B cell (primary cell): ENCODE measurements around the gene ST8SIA2. TPM values are rescaled to one million over a fixed set of nuclear protein-coding genes. Genes with fewer than 3 reads are reported as not detected.

Experiments
- ATAC-seq: fragments of 200-7000 bp; cut with Tn5 transposase; one replicate; pipeline ENCODE4 v1.10.0; 2021; ENCODE audit warnings: low read depth, mild to moderate bottlenecking, moderate number of reproducible peaks, moderate library complexity
- CTCF ChIA-PET: fragments of 350-600 bp; sonication (Branson Sonifier 250); formaldehyde crosslinking; loops from one replicate; lab custom pipeline; 2021; ENCODE audit warnings: antibody characterized with exemption, inconsistent platforms; lab: Charles Lee
- POLR2A ChIA-PET: fragments of 350-600 bp; sonication (Branson Sonifier 250); formaldehyde crosslinking; loops from one replicate; lab custom pipeline; 2021; ENCODE audit warnings: antibody characterized with exemption; lab: Charles Lee
- DNase-seq: peaks from one replicate; pipeline ENCODE4 v3.0.0; 2013
- H2AFZ ChIP-seq: 2 replicates; pipeline ENCODE4 v1.6.1; 2012; ENCODE audit warnings: mild to moderate bottlenecking, low read depth, low read length; ENCODE audit not compliant: insufficient read depth, poor library complexity, severe bottlenecking
- H3K27ac ChIP-seq, 2 donors: 1 replicate in 1 of 2; 2 replicates in 1 of 2; pipeline ENCODE4 v1.5.1; 2012 to 2013; ENCODE audit warnings: low read length in 2 of 2, mild to moderate bottlenecking in 2 of 2, moderate library complexity in 1 of 2
- H3K27me3 ChIP-seq, 4 experiments: fragments of 200-600 bp in 1 of 4; sonication (generic) in 1 of 4; replicated peaks in 1 of 4; 1 replicate in 2 of 4; 2 replicates in 2 of 4; pipeline versions ENCODE4 v1.6.1 to v1.7.0; 2013 to 2016; ENCODE audit warnings: low read length in 3 of 4, mild to moderate bottlenecking in 2 of 4, mixed read lengths in 1 of 4, moderate library complexity in 1 of 4; ENCODE audit not compliant: insufficient read depth in 4 of 4, control insufficient read depth in 3 of 4; ENCODE audit errors: control extremely low read depth in 1 of 4
- H3K36me3 ChIP-seq, 2 experiments: replicated peaks in 1 of 2; 1 replicate in 1 of 2; 2 replicates in 1 of 2; pipeline versions ENCODE4 v1.6.1 to v1.7.1; 2013; ENCODE audit warnings: low read length in 1 of 2; ENCODE audit not compliant: insufficient read depth in 2 of 2, control insufficient read depth in 1 of 2; ENCODE audit errors: control extremely low read depth in 1 of 2, extremely low read depth in 1 of 2
- H3K4me1 ChIP-seq, 2 donors: fragments of 200-600 bp in 1 of 2; sonication (generic) in 1 of 2; 1 replicate in 1 of 2; 2 replicates in 1 of 2; pipeline versions ENCODE4 v1.5.1 to v1.6.1; 2013 to 2017; ENCODE audit warnings: low read length in 2 of 2; ENCODE audit not compliant: control insufficient read depth in 2 of 2, insufficient read depth in 2 of 2
- H3K4me2 ChIP-seq: replicated peaks from 2 replicates; pipeline ENCODE3; 2012; ENCODE audit warnings: mild to moderate bottlenecking, low read depth, low read length; ENCODE audit not compliant: poor library complexity, severe bottlenecking
- H3K4me3 ChIP-seq, 5 experiments: fragments of 200-600 bp in 1 of 5; sonication (generic) in 1 of 5; 1 replicate in 3 of 5; 2 replicates in 2 of 5; pipeline versions ENCODE4 v1.5.1 to v1.7.0; 2011 to 2016; ENCODE audit warnings: low read length in 4 of 5, mild to moderate bottlenecking in 4 of 5, low read depth in 2 of 5, control low read depth in 1 of 5, moderate library complexity in 1 of 5; ENCODE audit not compliant: insufficient read depth in 1 of 5; ENCODE audit errors: control extremely low read depth in 1 of 5, extremely low read depth in 1 of 5
- H3K79me2 ChIP-seq: fragments of 200-600 bp; sonication (generic); one replicate; pipeline ENCODE4 v1.6.0; 2016; ENCODE audit warnings: low read length; ENCODE audit not compliant: control insufficient read depth, insufficient read depth
- H3K9ac ChIP-seq: fragments of 200-600 bp; sonication (generic); 2 replicates; pipeline ENCODE4 v1.6.1; 2017; ENCODE audit warnings: mild to moderate bottlenecking, low read length, moderate library complexity
- H3K9me3 ChIP-seq, 3 donors: one replicate each; pipeline versions ENCODE4 v1.6.1 to v1.7.1; 2013; ENCODE audit warnings: low read length in 2 of 3; ENCODE audit not compliant: control insufficient read depth in 2 of 3, insufficient read depth in 1 of 3; ENCODE audit errors: control extremely low read depth in 1 of 3
- H4K20me1 ChIP-seq: 2 replicates; pipeline ENCODE4 v1.6.0; 2012; ENCODE audit warnings: mild to moderate bottlenecking, low read length; ENCODE audit not compliant: insufficient read depth, control insufficient read depth, poor library complexity, severe bottlenecking
- H3K27ac Mint-ChIP-seq: one replicate; pipeline ENCODE4 v1.8.0; 2021; ENCODE audit warnings: mixed read lengths
- H3K27me3 Mint-ChIP-seq: one replicate; pipeline ENCODE4 v1.8.0; 2021; ENCODE audit warnings: mixed read lengths
- H3K4me1 Mint-ChIP-seq: one replicate; pipeline ENCODE4 v1.8.0; 2021; ENCODE audit warnings: mixed read lengths
- H3K4me3 Mint-ChIP-seq: one replicate; pipeline ENCODE4 v1.8.0; 2021; ENCODE audit warnings: mixed read lengths
- H3K9me3 Mint-ChIP-seq: one replicate; pipeline ENCODE4 v1.8.0; 2022; ENCODE audit warnings: mixed read lengths; ENCODE audit not compliant: insufficient read depth
- CTCF ChIP-seq: fragments of 200-600 bp; IDR thresholded peaks from one replicate; pipeline ENCODE4 v1.8.0; 2022; ENCODE audit warnings: antibody characterized with exemption, mild to moderate bottlenecking
- EZH2 ChIP-seq: IDR thresholded peaks from 2 replicates; pipeline ENCODE4 v1.6.1; 2012; ENCODE audit warnings: borderline replicate concordance, low read depth, mild to moderate bottlenecking, moderate library complexity, low read length; ENCODE audit not compliant: insufficient read depth, poor library complexity, severe bottlenecking
- WGBS: methylation state at CpG from one replicate; pipeline ENCODE4 v1.1.5; 2013; ENCODE audit warnings: missing lambda C conversion rate; ENCODE audit not compliant: insufficient coverage; 5-methylcytosine and 5-hydroxymethylcytosine counted together
- intact Hi-C: fragments of 100-400 bp; cut with micrococcal nuclease; formaldehyde crosslinking; loops from one replicate; pipeline ENCODE4 v1.10.0; 2022
- polyA plus RNA-seq: library from polyadenylated mRNA; depleted of rRNA; stranded (reverse); fragments of >200 nt; gene quantifications from 2 replicates; pipeline ENCODE4 v1.2.3, GENCODE V29; 2012
- total RNA-seq, 2 donors: library from RNA; stranded (reverse); fragments of 120-200 nt in 1 of 2; gene quantifications; 1 replicate in 1 of 2; 2 replicates in 1 of 2; pipeline versions ENCODE4 v1.2.3 to v1.2.4, GENCODE V29; 2013 to 2022

The ST8SIA2 gene
- total and polyA plus RNA-seq, 2 donors (not counting 1 experiment from before 2014, with no cell fraction given), result not detected

- no peak overlapping the region for H2AFZ ChIP-seq
- no peak overlapping the region for H3K4me3 ChIP-seq
- no peak overlapping the region for H3K27ac Mint-ChIP-seq
- ChIA-PET CTCF (no interaction called here), POLR2A (no interaction called here)
- no peaks in the 10 kb centered on the region for H4K20me1 ChIP-seq
- H3K27me3 Mint-ChIP-seq, result peaks cover 7% of the 10 kb centered on the region
- ATAC-seq (no peak), DNase-seq (no peak)
- no peaks in the 10 kb centered on the region for H3K27me3 ChIP-seq
- no peaks in the 10 kb centered on the region for H3K79me2 ChIP-seq
- H3K4me1 Mint-ChIP-seq, result no peaks in the 10 kb centered on the region
- no peaks in the 10 kb centered on the region for H3K36me3 ChIP-seq
- no peaks in the 10 kb centered on the region for H3K9me3 Mint-ChIP-seq
- no peak overlapping the region for H3K27ac ChIP-seq
- 84% methylated on average over 4 of the region's 7 CpGs for WGBS
- no peaks in the 10 kb centered on the region for H3K4me1 ChIP-seq
- no peak overlapping the region for H3K9ac ChIP-seq
- intact Hi-C loops, result no loop called here
- H3K4me2 ChIP-seq, result no peak overlapping the region
- H3K9me3 ChIP-seq, result peaks cover 0 to 3% (median 0%) of the 10 kb centered on the region in 3 donors
- TF ChIP-seq EZH2 (no peak), CTCF (no peak)
- no peak overlapping the region for H3K4me3 Mint-ChIP-seq
These were observed 25.2 kb downstream of the ST8SIA2 start for GRCh38 chr15:92418864-92419263.

GRCh38 chr15:92421976-92422375, 28.3 kb downstream of the ST8SIA2 start:
- Histone ChIP-seq H4K20me1 (no peaks in the 10 kb centered on the region), H3K4me2 (no peak overlapping the region), H3K36me3 (no peaks in the 10 kb centered on the region), H3K4me3 (no peak overlapping the region), H2AFZ (no peak overlapping the region), H3K9ac (no peak overlapping the region), H3K79me2 (no peaks in the 10 kb centered on the region), H3K9me3 (peaks cover 0 to 3% (median 0%) of the 10 kb centered on the region in 3 donors), H3K27ac (no peak overlapping the region), H3K4me1 (no peaks in the 10 kb centered on the region), H3K27me3 (peaks cover 0 to 2% (median 0%) of the 10 kb centered on the region in 4 experiments)
- DNase-seq, result no peak
- no peak for TF ChIP-seq EZH2
- TF ChIP-seq CTCF, result no peak
- CTCF ChIA-PET, result no interaction called here
- WGBS, result 0% methylated on average over 1 of the region's 1 CpG
- H3K27me3 Mint-ChIP-seq, result peaks cover 18% of the 10 kb centered on the region
- no peak for ATAC-seq
- no peaks in the 10 kb centered on the region for H3K4me1 Mint-ChIP-seq
- intact Hi-C loops, result no loop called here
- POLR2A ChIA-PET, result no interaction called here
- H3K9me3 Mint-ChIP-seq, result no peaks in the 10 kb centered on the region
- no peak overlapping the region for H3K4me3 Mint-ChIP-seq
- no peak overlapping the region for H3K27ac Mint-ChIP-seq
